SK-N-SH (cell line): Measurements from ENCODE around the gene REXO5. TPM values are rescaled to one million over a fixed set of nuclear protein-coding genes. Genes with fewer than 3 reads are reported as not detected.

Source experiments
- CTCF ChIA-PET: fragments of 300-600, 350-600 bp; formaldehyde crosslinking; extraction: SDS; loops from one replicate; lab custom pipeline; 2021; lab: Yijun Ruan, JAX
- POLR2A ChIA-PET: fragments of 350-600 bp; sonication (Branson Sonifier 250); formaldehyde crosslinking; extraction: SDS; loops from one replicate; lab custom pipeline; 2020; ENCODE audit warnings: antibody characterized with exemption, inconsistent platforms; lab: Yijun Ruan, JAX
- DNase-seq: peaks from one replicate; pipeline ENCODE4 v3.0.0; 2012
- H2AFZ ChIP-seq: fragments of 200-600 bp; sonication (generic); 2 replicates; pipeline ENCODE4 v1.8.1; 2016; ENCODE audit warnings: antibody characterized with exemption, mild to moderate bottlenecking, low read depth
- H3F3A ChIP-seq: fragments of 200-600 bp; sonication (generic); replicated peaks from 2 replicates; pipeline ENCODE3; 2016; ENCODE audit warnings: antibody characterized with exemption, mild to moderate bottlenecking; ENCODE audit not compliant: insufficient read depth
- H3K27ac ChIP-seq, 2 experiments: fragments of 200-500 bp in 1 of 2; fragments of 200-600 bp in 1 of 2; sonication (Bioruptor generic) in 1 of 2; sonication (generic), shearing (Covaris generic) in 1 of 2; 2 replicates each; pipeline versions ENCODE4 v1.5.1 to v1.6.1; 2014 to 2016; ENCODE audit warnings: low read depth in 2 of 2, inconsistent platforms in 1 of 2, low read length in 1 of 2, mild to moderate bottlenecking in 1 of 2, mixed read lengths in 1 of 2
- H3K27me3 ChIP-seq: fragments of 200-600 bp; sonication (generic), shearing (Covaris generic); 2 replicates; pipeline ENCODE4 v1.6.1; 2016; ENCODE audit warnings: mixed run types; ENCODE audit not compliant: insufficient read depth
- H3K36me3 ChIP-seq, 2 experiments: fragments of 200-500 bp in 1 of 2; fragments of 200-600 bp in 1 of 2; sonication (Bioruptor generic) in 1 of 2; sonication (generic) in 1 of 2; replicated peaks in 1 of 2; 2 replicates each; pipeline versions ENCODE3 to v1.5.1; 2014 to 2016; ENCODE audit warnings: low read length in 1 of 2, mild to moderate bottlenecking in 1 of 2; ENCODE audit not compliant: insufficient read depth in 2 of 2, control insufficient read depth in 1 of 2
- H3K4me1 ChIP-seq, 2 experiments: fragments of 200-500 bp in 1 of 2; fragments of 200-600 bp in 1 of 2; sonication (Bioruptor generic) in 1 of 2; sonication (generic), shearing (Covaris generic) in 1 of 2; 2 replicates each; pipeline versions ENCODE4 v1.5.1 to v1.6.1; 2014 to 2016; ENCODE audit warnings: low read depth in 1 of 2, low read length in 1 of 2, mixed run types in 1 of 2; ENCODE audit not compliant: insufficient read depth in 2 of 2, control insufficient read depth in 1 of 2
- H3K4me2 ChIP-seq: fragments of 200-600 bp; sonication (generic), shearing (Covaris generic); 2 replicates; pipeline ENCODE4 v1.6.1; 2017; ENCODE audit warnings: mixed run types
- H3K4me3 ChIP-seq, 2 experiments: fragments of 200-500 bp in 1 of 2; fragments of 200-600 bp in 1 of 2; sonication (Bioruptor generic) in 1 of 2; sonication (generic), shearing (Covaris generic) in 1 of 2; 2 replicates each; pipeline versions ENCODE4 v1.5.1 to v1.8.1; 2014 to 2016; ENCODE audit warnings: low read depth in 2 of 2, inconsistent platforms in 1 of 2, low read length in 1 of 2, mild to moderate bottlenecking in 1 of 2, mixed read lengths in 1 of 2, moderate library complexity in 1 of 2
- H3K79me2 ChIP-seq: fragments of 200-600 bp; sonication (generic); 2 replicates; pipeline ENCODE4 v1.8.1; 2017; ENCODE audit warnings: mild to moderate bottlenecking; ENCODE audit not compliant: insufficient read depth
- H3K9ac ChIP-seq: fragments of 200-600 bp; sonication (generic); 2 replicates; pipeline ENCODE4 v1.6.1; 2017; ENCODE audit warnings: mixed run types
- H3K9me2 ChIP-seq: fragments of 200-600 bp; sonication (generic); 2 replicates; pipeline ENCODE4 v1.6.1; 2017; ENCODE audit warnings: mixed run types
- H3K9me3 ChIP-seq: fragments of 200-600 bp; sonication (generic); 2 replicates; pipeline ENCODE4 v1.6.1; 2017; ENCODE audit warnings: mixed run types, mild to moderate bottlenecking, moderate library complexity
- H4K20me1 ChIP-seq: fragments of 200-600 bp; sonication (generic); 2 replicates; pipeline ENCODE4 v1.6.1; 2017; ENCODE audit warnings: mild to moderate bottlenecking, mixed run types; ENCODE audit not compliant: insufficient read depth
- EP300 ChIP-seq, 2 experiments: IDR thresholded peaks; 2 replicates each; pipeline versions ENCODE4 v1.4.0 to v1.6.1; 2012; ENCODE audit warnings: borderline replicate concordance in 1 of 2, low read depth in 1 of 2, low read length in 1 of 2
- FOSL2 ChIP-seq: IDR thresholded peaks from 2 replicates; pipeline ENCODE4 v1.4.0; 2012; ENCODE audit warnings: low read depth, mild to moderate bottlenecking, moderate library complexity, borderline replicate concordance
- JUND ChIP-seq: IDR thresholded peaks from 2 replicates; pipeline ENCODE4 v1.4.0; 2012
- NRF1 ChIP-seq: IDR thresholded peaks from 2 replicates; pipeline ENCODE4 v1.6.1; 2012; ENCODE audit warnings: low read depth, mild to moderate bottlenecking, low read length
- POLR2AphosphoS5 ChIP-seq: IDR thresholded peaks from 2 replicates; pipeline ENCODE4 v1.6.1; 2012; ENCODE audit warnings: low read depth, low read length
- RAD21 ChIP-seq: IDR thresholded peaks from 2 replicates; pipeline ENCODE4 v1.6.1; 2012; ENCODE audit warnings: mild to moderate bottlenecking, low read length
- RCOR1 ChIP-seq: fragments of 150-350 bp; IDR thresholded peaks from 2 replicates; pipeline ENCODE4 v1.6.1; 2017; ENCODE audit warnings: antibody characterized with exemption, low read length
- RFX5 ChIP-seq: IDR thresholded peaks from 2 replicates; pipeline ENCODE4 v1.6.1; 2012; ENCODE audit warnings: mild to moderate bottlenecking, improper control_type of control experiment, low read length
- TCF12 ChIP-seq: IDR thresholded peaks from 2 replicates; pipeline ENCODE4 v1.4.0; 2012
- TEAD4 ChIP-seq: IDR thresholded peaks from 2 replicates; pipeline ENCODE4 v1.4.0; 2012; ENCODE audit warnings: mild to moderate bottlenecking, borderline replicate concordance; ENCODE audit not compliant: insufficient read depth
- WGBS: methylation state at CpG from one replicate; pipeline ENCODE4 v1.1.6; 2017; ENCODE audit warnings: low lambda C conversion rate; 5-methylcytosine and 5-hydroxymethylcytosine counted together
- polyA plus RNA-seq, 3 experiments: library from polyadenylated mRNA; depleted of rRNA; stranded (reverse); fragments of >200 nt; gene quantifications; 2 replicates each; pipeline ENCODE4 v1.2.3, GENCODE V29; 2012
- TF ChIP-seq, protein P1 (sequence below): fragments of 200-600 bp; sonication (generic); IDR thresholded peaks from 2 replicates; pipeline ENCODE4 v1.6.1; 2017; ENCODE audit warnings: antibody characterized with exemption, mild to moderate bottlenecking, moderate library complexity
- TF ChIP-seq, protein P2 (sequence below): fragments of 150-350 bp; IDR thresholded peaks from 2 replicates; pipeline ENCODE4 v1.6.1; 2016; ENCODE audit warnings: mild to moderate bottlenecking, low read depth, low read length
- TF ChIP-seq, protein P3 (sequence below): IDR thresholded peaks from 2 replicates; pipeline ENCODE4 v1.4.0; 2012; ENCODE audit warnings: low read depth

The REXO5 gene
- polyA plus RNA-seq, 1 of the 3 experiments (the other 2 are of a cell fraction): 3.8 TPM

DNA sequence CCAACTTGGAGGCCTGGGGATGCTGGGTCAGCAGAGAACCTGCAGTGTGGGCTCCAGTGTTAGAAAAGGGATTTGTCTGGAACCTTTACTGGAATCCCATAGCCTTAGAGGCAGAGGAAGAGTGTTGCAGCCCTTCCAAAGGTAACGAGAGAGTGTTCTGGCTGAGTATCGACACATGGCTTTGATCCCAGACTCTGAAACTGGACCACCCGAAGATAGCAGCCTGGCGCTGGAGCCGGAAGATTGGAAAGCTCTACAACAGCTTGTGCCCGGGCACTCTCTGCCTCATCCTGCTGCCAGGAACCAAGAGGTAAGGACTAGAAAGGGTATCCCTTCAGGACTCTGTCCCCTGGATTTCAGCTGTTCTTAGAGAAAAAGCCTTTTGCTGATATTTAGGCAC is 39.7 kb downstream of the REXO5 start:
- peaks cover 34 to 38% of the 10 kb centered on the region in 2 experiments for H3K36me3 ChIP-seq
- no peak overlapping the region for H3K9ac ChIP-seq
- no peak overlapping the region for H3K4me2 ChIP-seq

DNA sequence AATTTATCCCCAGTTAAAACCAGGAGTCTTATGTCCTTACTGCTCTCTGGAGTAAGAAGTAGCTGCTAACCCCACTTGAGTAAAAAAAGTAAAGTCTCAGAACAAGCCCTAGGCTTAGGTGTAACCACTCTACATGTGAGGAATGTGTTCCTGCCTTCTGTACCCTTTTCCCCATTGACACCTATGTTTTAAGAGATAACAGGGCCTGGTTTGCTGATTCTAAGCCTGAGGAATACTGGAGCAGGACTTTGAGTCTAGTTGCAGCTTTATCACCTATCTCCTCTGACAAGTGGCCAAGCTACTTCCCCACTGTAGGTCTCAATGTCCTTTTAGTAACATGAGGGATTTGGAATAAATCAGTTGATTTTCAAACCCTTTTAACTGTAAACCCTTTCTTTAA is 40.2 kb downstream of the REXO5 start:
- Histone ChIP-seq H3K9me2 (no peaks in the 10 kb centered on the region), H3K9me3 (no peaks in the 10 kb centered on the region), H3K4me2 (no peak overlapping the region), H2AFZ (no peak overlapping the region), H3F3A (peaks cover 3% of the 10 kb centered on the region), H3K79me2 (no peaks in the 10 kb centered on the region), H3K4me1 (no peaks in the 10 kb centered on the region; a peak in 1 of 4 replicates), H3K36me3 (peaks cover 31 to 38% of the 10 kb centered on the region in 2 experiments), H4K20me1 (no peaks in the 10 kb centered on the region), H3K27ac (no peak overlapping the region), H3K4me3 (no peak overlapping the region), H3K27me3 (no peaks in the 10 kb centered on the region), H3K9ac (no peak overlapping the region)
- DNase-seq: no peak
- TF ChIP-seq POLR2AphosphoS5 (no peak), TEAD4 (no peak)
- ChIA-PET CTCF (interaction anchor here (1.2 to 5.1 kb wide), 4 partner anchors 14 to 1474 kb away, joined by 3 to 50 read pairs (median 4); no protein-coding TSS in a partner anchor), POLR2A (no interaction called here)

More for the DNA sequence above, 39.7 kb downstream of the REXO5 start:
- DNase-seq: no peak
- no peak overlapping the region for H3K4me3 ChIP-seq
- POLR2A ChIA-PET: no interaction called here
- no peaks in the 10 kb centered on the region for H3K9me2 ChIP-seq
- no peaks in the 10 kb centered on the region for H4K20me1 ChIP-seq
- no peaks in the 10 kb centered on the region for H3K27me3 ChIP-seq
- no peaks in the 10 kb centered on the region for H3K9me3 ChIP-seq
- TF ChIP-seq RCOR1 (no peak), EP300 (IDR thresholded peaks at IDR 0.05; ENCODE audit: borderline replicate concordance in 1 of 2, low read depth in 1 of 2, low read length in 1 of 2) (no peak), TCF12 (no peak), FOSL2 (no peak), JUND (no peak), RFX5 (no peak), RAD21 (no peak), NRF1 (no peak)
- TF ChIP-seq, protein P1, sequence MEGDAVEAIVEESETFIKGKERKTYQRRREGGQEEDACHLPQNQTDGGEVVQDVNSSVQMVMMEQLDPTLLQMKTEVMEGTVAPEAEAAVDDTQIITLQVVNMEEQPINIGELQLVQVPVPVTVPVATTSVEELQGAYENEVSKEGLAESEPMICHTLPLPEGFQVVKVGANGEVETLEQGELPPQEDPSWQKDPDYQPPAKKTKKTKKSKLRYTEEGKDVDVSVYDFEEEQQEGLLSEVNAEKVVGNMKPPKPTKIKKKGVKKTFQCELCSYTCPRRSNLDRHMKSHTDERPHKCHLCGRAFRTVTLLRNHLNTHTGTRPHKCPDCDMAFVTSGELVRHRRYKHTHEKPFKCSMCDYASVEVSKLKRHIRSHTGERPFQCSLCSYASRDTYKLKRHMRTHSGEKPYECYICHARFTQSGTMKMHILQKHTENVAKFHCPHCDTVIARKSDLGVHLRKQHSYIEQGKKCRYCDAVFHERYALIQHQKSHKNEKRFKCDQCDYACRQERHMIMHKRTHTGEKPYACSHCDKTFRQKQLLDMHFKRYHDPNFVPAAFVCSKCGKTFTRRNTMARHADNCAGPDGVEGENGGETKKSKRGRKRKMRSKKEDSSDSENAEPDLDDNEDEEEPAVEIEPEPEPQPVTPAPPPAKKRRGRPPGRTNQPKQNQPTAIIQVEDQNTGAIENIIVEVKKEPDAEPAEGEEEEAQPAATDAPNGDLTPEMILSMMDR: no peak
- TF ChIP-seq, protein P2, sequence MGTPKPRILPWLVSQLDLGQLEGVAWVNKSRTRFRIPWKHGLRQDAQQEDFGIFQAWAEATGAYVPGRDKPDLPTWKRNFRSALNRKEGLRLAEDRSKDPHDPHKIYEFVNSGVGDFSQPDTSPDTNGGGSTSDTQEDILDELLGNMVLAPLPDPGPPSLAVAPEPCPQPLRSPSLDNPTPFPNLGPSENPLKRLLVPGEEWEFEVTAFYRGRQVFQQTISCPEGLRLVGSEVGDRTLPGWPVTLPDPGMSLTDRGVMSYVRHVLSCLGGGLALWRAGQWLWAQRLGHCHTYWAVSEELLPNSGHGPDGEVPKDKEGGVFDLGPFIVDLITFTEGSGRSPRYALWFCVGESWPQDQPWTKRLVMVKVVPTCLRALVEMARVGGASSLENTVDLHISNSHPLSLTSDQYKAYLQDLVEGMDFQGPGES: no peak
- TF ChIP-seq, protein P3, sequence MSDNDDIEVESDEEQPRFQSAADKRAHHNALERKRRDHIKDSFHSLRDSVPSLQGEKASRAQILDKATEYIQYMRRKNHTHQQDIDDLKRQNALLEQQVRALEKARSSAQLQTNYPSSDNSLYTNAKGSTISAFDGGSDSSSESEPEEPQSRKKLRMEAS: no peak
- TF ChIP-seq, all 33 proteins: peak for 0
- Histone ChIP-seq H3K4me1 (no peaks in the 10 kb centered on the region; a peak in 1 of 4 replicates), H3F3A (peaks cover 3% of the 10 kb centered on the region), H3K79me2 (no peaks in the 10 kb centered on the region), H3K27ac (no peak overlapping the region), H2AFZ (no peak overlapping the region)
- 92% methylated on average over 6 of the region's 6 CpGs for WGBS
- CTCF ChIA-PET: interaction anchor here (1.2 to 5.1 kb wide), 4 partner anchors 13 to 1475 kb away, joined by 3 to 50 read pairs (median 4); no protein-coding TSS in a partner anchor
